B cell (primary cell): Measurements from ENCODE around the gene SLC1A2.

Source experiments
- EZH2 ChIP-seq: IDR thresholded peaks from 2 replicates; pipeline ENCODE4 v1.6.1; 2012; ENCODE audit warnings: borderline replicate concordance, low read depth, mild to moderate bottlenecking, moderate library complexity, low read length; ENCODE audit not compliant: insufficient read depth, poor library complexity, severe bottlenecking
- TF ChIP-seq, protein P1 (sequence below): fragments of 200-600 bp; IDR thresholded peaks from one replicate; pipeline ENCODE4 v1.8.0; 2022; ENCODE audit warnings: antibody characterized with exemption, mild to moderate bottlenecking

DNA sequence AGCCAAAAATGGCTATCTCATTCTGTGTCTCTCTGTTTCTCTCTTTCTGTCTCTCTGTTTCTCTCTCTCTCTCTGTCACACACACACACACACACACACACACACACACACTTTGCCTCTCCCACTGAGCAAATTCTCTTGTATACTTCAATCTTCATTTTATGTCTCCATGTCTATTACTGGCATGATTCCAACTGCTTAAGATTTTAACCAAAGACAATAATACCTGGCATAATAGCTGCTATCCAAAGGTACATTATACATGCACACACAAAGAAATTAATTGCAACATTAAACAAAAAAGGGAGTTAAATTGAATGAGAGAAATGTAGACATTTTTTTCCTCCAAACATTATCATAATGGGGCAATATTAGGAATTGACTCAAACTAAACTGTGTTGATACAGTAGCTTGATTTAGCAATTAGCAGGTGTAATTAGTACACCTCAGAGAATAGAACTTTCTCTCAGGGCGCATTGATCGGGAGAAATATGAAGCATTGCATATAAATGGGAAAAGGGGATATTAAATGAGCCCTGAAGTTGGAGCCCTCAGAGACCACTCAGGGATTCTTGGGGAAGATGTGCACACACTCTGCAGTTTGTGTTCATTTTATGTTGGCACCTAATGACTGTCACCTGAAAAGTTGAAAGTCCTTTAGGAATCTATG is 17.4 kb upstream of the SLC1A2 start:
- TF ChIP-seq EZH2: no peak
- TF ChIP-seq, protein P1, sequence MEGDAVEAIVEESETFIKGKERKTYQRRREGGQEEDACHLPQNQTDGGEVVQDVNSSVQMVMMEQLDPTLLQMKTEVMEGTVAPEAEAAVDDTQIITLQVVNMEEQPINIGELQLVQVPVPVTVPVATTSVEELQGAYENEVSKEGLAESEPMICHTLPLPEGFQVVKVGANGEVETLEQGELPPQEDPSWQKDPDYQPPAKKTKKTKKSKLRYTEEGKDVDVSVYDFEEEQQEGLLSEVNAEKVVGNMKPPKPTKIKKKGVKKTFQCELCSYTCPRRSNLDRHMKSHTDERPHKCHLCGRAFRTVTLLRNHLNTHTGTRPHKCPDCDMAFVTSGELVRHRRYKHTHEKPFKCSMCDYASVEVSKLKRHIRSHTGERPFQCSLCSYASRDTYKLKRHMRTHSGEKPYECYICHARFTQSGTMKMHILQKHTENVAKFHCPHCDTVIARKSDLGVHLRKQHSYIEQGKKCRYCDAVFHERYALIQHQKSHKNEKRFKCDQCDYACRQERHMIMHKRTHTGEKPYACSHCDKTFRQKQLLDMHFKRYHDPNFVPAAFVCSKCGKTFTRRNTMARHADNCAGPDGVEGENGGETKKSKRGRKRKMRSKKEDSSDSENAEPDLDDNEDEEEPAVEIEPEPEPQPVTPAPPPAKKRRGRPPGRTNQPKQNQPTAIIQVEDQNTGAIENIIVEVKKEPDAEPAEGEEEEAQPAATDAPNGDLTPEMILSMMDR: no peak
